Measurements from ENCODE around the gene LSM7. TPM values are rescaled to one million over a fixed set of nuclear protein-coding genes. Genes with fewer than 3 reads are reported as not detected.
A peak's percentile ranks its signal among the peaks of the same experiment; 100 is the strongest.

The LSM7 gene
- total RNA-seq, 2 experiments from 2014 or later = 73.6 to 80.1 TPM

DNA sequence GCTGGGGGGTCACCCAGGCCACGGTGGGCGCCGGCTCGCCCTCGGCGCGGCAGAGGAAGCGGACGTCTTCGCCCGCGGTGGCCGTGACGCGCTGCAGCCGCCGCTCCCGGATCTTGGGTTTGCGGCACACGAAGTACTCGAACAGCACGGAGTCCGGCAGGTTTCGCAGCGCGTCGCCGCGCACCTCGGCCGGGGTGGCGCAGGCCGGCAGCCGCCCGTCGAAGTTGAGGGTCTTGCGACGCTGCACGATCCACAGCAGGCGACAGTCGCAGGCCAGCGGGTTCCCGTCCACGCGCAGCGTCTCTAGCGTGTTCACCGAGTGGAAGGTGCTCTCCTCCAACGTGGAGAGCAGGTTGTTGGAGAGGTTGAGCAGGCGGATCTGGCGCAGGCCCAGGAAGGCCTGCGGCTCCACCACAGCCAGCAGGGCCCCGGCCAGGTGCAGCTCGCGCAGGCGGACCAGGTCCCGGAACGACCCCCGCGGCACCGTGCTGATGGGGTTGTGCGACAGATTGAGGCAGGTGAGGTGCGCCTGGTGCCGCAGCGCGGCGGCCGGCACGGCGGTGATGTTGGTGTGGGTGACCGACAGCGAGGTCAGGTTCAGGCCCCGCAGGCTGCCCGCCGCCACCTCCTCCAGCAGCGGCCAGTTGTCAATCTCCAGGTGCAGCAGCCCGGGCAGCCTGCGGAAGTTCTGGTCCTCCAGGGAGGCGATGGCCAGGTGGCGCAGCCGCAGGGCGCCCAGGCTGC lies 37.8 kb downstream of the LSM7 start:
- H3K4me1 ChIP-seq (ENCODE audit: insufficient read depth, low read length) = peaks cover 46% of the 10 kb centered on the region
- H3K4me3 Mint-ChIP-seq = peak overlapping the region; percentile 82

DNA sequence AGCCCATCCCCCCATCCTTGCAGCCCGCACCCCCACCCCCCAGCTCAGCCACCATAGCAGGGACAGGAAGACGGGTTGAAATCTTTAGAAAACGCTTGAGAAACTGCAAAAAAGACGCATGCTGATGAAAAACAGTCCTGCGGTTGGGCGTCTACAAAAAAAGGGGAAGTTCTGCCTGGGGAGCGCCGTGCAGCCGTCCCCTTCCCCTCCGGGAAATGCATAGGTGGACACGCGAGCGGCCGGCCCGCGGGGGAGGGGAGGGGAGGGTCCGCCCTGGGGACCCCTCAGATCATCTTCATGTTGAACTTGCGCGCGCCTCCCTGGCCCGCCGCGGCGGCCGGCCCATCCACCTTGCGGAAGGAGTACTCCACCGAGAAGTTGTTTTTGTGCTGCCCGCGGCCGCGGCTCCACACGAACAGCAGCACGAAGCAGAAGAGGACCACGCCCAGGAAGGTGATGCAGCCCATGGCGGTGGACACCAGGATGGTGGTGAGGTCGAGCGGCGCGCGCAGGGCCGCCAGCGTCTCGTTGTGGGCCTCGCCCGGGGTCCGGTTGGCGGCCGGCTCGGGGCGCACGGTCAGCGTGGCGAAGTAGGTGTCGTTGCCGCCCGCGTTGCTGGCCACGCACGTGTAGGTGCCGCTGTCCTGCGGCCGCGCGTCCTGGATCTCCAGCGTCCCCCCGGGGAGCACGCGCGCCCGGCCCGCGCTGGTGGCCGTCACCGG lies 38.5 kb downstream of the LSM7 start:
- Mint-ChIP-seq H3K4me1 (ENCODE audit: low read depth) (peaks cover 26% of the 10 kb centered on the region), H3K36me3 (ENCODE audit: low read depth) (peaks cover 22% of the 10 kb centered on the region), H3K27me3 (no peaks in the 10 kb centered on the region), H3K9me3 (no peaks in the 10 kb centered on the region), H3K27ac (peak overlapping the region; percentile 83), H3K4me3 (peak overlapping the region; percentile 83)
- POLR2A ChIA-PET = interaction anchor here (0.6 to 2.2 kb wide), 16 partner anchors 10 to 1474 kb away, joined by 3 to 23 read pairs (median 5); partner anchors contain the start of genes LSM7 and SPPL2B
- H3K9me3 ChIP-seq (ENCODE audit: control insufficient read depth in 1 of 2, insufficient read depth in 1 of 2, low read length in 2 of 2) = no peaks in the 10 kb centered on the region
- TF ChIP-seq, protein P1, sequence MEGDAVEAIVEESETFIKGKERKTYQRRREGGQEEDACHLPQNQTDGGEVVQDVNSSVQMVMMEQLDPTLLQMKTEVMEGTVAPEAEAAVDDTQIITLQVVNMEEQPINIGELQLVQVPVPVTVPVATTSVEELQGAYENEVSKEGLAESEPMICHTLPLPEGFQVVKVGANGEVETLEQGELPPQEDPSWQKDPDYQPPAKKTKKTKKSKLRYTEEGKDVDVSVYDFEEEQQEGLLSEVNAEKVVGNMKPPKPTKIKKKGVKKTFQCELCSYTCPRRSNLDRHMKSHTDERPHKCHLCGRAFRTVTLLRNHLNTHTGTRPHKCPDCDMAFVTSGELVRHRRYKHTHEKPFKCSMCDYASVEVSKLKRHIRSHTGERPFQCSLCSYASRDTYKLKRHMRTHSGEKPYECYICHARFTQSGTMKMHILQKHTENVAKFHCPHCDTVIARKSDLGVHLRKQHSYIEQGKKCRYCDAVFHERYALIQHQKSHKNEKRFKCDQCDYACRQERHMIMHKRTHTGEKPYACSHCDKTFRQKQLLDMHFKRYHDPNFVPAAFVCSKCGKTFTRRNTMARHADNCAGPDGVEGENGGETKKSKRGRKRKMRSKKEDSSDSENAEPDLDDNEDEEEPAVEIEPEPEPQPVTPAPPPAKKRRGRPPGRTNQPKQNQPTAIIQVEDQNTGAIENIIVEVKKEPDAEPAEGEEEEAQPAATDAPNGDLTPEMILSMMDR (IDR thresholded peaks at IDR 0.05) = no peak
- H3K4me1 ChIP-seq (ENCODE audit: insufficient read depth, low read length) = peaks cover 46% of the 10 kb centered on the region
- H3K4me3 ChIP-seq (ENCODE audit: low read length) = peak overlapping the region; percentile 69
- ATAC-seq (ENCODE audit: poor library complexity) (peak; percentile 72), DNase-seq (peak in 13 of 14 experiments; percentile 40 to 83 (median 65))
- intact Hi-C loops (cut with DNase I, micrococcal nuclease) = loop anchor here (5.0 kb wide), 1 partner anchor 37 kb away; the partner anchor contains the start of genes LSM7 (in 2 of the 2) and SPPL2B (in 2 of the 2)
- H3K27ac ChIP-seq (ENCODE audit: low read depth in 1 of 2, low read length in 2 of 2) = peak overlapping the region; percentile 44 to 50
- no peaks in the 10 kb centered on the region for H3K27me3 ChIP-seq (ENCODE audit: control insufficient read depth in 1 of 2, insufficient read depth in 2 of 2, low read length in 2 of 2)
- CTCF ChIA-PET = interaction anchor here (1.0 to 1.1 kb wide), 2 partner anchors 16 to 28 kb away, joined by 3 to 5 read pairs; no protein-coding TSS in a partner anchor
- peaks cover 4% of the 10 kb centered on the region for H3K36me3 ChIP-seq (ENCODE audit: insufficient read depth, low read length)

More for the DNA sequence above, 37.8 kb downstream of the LSM7 start:
- H3K27me3 Mint-ChIP-seq = no peaks in the 10 kb centered on the region
- peak; percentile 19 for ATAC-seq (ENCODE audit: poor library complexity)
- H3K36me3 ChIP-seq (ENCODE audit: insufficient read depth, low read length) = peaks cover 10% of the 10 kb centered on the region
- no peaks in the 10 kb centered on the region for H3K27me3 ChIP-seq (ENCODE audit: control insufficient read depth in 1 of 2, insufficient read depth in 2 of 2, low read length in 2 of 2)
- ChIA-PET CTCF (no interaction called here), POLR2A (interaction anchor here (0.6 to 2.2 kb wide), 4 partner anchors 8 to 32 kb away, joined by 3 to 7 read pairs (median 6); partner anchors contain the start of gene PEAK3)
- H3K27ac ChIP-seq (ENCODE audit: low read depth in 1 of 2, low read length in 2 of 2) = no peak overlapping the region
- H3K9me3 Mint-ChIP-seq = no peaks in the 10 kb centered on the region
- no peaks in the 10 kb centered on the region for H3K9me3 ChIP-seq (ENCODE audit: control insufficient read depth in 1 of 2, insufficient read depth in 1 of 2, low read length in 2 of 2)
- peaks cover 26% of the 10 kb centered on the region for H3K4me1 Mint-ChIP-seq (ENCODE audit: low read depth)
- intact Hi-C loops (cut with DNase I, micrococcal nuclease) = loop anchor here in 1 of 2 experiments (5.0 kb wide), 1 partner anchor 37 kb away; the partner anchor contains the start of genes LSM7 and SPPL2B
- DNase-seq = peak in 4 of 14 experiments; percentile 20 to 59 (median 48)
- peak overlapping the region; percentile 53 for H3K27ac Mint-ChIP-seq
- H3K4me3 ChIP-seq (ENCODE audit: low read length) = peak overlapping the region; percentile 69
- TF ChIP-seq, protein P1 (IDR thresholded peaks at IDR 0.05) = no peak
- peaks cover 26% of the 10 kb centered on the region for H3K36me3 Mint-ChIP-seq (ENCODE audit: low read depth)

All from CD4-positive, alpha-beta T cell (primary cell).